ENCODE results near the gene IL17RD.

The IL17RD gene

DNA sequence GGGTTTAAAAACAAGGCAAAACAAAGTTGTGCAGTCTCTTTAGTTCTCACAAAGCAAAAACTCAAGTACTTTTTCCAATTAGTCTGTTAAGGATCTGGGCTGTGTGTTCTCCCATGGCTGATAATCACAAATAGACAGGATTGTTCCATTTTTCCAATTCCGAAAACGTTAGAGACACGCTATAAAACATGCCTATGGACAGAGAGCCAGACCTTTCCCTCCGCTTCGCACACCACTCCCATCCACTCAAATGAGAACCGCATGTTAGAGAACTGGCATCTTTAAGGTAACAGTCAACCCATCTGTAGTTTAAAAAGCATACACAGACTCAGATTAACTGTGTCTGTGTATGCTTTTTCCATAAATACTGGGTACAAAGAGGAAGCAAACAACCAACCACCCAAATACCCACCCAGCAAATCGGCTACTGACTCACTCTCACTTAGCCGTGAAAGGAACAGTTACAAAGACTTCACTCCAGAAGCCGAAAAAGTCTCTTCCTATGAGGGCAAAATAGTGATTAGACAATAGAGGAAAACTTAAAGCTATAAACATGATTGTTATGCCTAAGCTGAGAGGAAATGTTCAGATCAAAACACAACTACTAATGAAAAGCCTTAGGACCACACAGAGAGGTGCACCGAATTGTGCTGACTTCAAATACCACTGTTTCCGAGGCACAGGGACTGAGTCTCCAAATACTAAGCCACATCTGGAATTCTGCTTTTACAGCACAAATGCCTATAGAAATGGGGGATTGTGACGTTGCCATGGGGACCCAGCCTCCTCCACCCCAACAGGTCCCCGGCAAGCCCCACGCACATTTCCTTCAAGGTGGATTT, 36.1 kb downstream of the IL17RD start:
- no peak for DNase-seq

GRCh38 chr3:57127891-57128518, 37.1 kb downstream of the IL17RD start:
- DNase-seq: no peak

DNA sequence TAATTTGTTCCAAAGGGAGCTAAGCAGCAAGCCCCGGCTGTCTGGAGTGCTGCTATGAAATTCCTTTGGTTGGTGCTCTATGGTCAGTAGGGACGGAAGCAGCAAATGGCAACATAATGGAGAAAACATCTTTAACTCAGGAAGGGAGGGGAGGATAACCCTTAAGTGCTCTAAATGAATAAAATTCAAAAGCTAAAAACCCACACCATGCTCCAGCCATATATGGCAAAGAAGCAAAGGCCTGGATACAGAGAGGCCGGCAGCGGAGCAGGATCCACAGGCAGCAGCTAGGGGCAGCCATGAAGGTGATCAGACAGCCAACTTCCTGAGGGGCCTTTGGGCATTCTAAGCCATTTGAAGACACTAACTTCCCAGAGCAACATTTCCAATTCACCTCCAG, 38.9 kb downstream of the IL17RD start:
- DNase-seq: no peak

- DNase-seq: no peak
Observed at GRCh38 chr3:57120451-57121174, 44.5 kb downstream of the IL17RD start.

- no peak for DNase-seq
Observed at GRCh38 chr3:57120040-57120439, 45.1 kb downstream of the IL17RD start.

GRCh38 chr3:57118254-57118653, 46.9 kb downstream of the IL17RD start:
- no peak for DNase-seq

DNA sequence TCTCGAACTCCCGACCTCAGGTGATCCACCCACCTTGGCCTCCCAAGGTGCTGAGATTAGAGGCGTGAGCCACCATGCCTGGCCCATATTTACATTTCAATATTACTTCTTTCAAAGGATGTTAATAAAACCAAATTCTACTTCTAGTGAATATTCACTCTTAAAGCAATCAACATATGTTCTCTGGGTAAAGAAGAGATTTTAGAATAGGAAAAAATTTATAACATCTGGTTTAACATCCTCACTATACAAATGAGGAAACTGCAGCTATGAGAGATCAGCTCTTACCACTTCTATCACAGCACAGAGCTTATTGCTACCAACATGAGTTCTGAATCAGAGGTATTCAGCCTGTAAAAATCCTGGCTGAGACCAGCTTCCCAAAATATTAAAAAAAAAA, 48.7 kb downstream of the IL17RD start:
- DNase-seq: no peak

GRCh38 chr3:57112206-57112605, 52.9 kb downstream of the IL17RD start:
- peak; percentile 57 for DNase-seq

GRCh38 chr3:57110798-57111197, 54.4 kb downstream of the IL17RD start:
- no peak for DNase-seq

DNA sequence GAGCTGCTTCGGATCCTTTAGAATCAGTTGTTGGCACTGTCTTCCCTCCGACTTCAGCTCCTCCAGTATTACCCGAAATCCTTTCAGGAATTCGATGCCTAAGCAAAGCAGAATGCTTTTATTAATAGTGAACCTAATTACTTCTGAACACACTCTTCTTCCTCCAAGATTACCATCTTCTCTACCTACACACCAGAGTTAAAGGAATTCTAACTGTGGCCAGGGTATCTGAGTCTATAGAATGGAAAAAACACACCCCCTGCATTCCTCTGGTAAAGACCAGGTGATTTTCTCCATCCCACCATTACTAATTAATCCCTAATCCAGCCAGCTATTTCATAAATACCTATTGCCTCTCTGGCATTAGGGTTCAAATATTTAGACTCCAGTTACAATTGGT, 54.9 kb downstream of the IL17RD start:
- DNase-seq: no peak

DNA sequence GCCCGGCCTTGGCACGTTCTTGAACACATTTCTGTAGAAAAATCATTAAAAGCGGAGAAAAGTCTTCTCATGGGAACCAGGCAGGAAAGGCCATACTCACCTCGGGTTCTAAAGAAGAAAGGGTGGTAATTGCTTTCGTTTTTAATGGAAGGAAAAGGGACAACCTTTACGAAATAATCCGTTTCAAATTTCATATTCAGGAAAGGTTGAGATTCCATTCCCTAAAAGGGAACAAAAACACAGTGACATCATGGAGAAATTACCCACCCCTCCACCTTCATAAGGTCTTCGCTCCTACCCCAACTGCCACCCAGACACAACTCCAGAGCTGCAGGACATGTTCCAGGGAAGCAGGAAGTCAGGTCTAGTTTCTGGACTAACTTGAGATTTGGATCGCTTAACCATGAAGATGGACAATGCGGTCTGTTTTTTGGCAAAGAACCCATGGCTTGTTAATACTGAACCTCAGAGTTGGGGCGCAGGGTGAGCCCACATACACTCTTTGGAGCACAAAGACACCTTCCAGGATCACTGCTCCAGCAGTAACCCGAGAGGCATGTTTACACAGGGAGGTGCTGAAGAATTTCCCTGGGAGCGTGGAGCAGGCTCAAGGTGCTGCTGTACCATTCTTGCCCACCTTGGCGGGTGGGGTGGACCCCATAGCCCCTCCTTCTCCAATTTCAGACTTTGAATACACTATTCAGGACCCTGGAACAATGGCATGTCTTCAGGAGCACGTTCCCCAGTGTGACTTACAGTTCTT, 55.5 kb downstream of the IL17RD start:
- DNase-seq: no peak

DNA sequence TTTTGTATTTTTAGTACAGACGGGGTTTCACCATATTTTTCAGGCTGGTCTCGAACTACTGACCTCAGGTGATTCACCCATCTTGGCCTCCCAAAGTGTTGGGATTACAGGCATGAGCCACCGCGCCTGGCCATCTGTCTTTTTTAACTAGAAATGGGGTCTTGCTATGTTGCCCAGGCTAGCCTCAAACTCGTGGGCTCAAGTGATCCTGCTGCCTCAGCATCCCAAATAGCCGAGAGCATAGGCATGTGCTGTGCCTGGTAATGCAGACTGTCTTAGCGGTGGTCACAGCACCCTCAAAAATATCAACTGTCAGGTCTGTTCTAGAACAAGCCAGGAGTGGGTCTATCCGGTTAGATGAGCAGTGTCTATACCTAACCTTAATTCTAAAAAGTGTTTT, 56.5 kb downstream of the IL17RD start:
- DNase-seq: no peak

GRCh38 chr3:57105585-57105984, 59.6 kb downstream of the IL17RD start:
- DNase-seq: no peak

DNA sequence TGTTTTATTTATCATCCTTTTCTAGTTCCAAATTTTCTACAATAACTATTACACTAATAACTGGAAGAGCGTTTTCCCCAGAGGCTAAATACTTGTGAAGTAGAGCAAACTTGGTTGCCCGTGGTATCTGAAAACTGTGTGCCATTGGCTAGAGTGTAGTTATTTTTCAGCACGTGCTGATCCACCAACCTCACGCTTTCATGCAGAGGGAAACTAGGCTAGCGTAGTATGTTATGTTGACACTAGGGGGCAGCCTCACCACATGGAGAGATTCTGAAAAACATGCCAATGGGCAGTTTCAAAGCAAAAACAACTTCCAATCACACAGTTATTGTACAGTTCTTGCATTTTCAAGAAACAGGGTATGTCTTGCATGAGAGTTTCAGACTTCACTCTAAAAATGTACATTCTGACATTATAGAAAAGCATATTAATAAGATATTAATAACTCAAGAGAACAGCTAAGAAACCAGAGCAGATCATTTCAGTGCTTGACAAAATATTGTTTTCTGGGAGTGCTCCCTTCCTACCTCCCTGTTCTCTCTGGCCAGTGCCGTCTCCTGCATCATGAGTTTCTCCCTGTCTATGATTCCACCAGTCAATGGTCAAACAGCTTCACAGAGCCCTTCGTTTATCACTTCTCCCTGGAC, 65.0 kb downstream of the IL17RD start:
- DNase-seq: peak; percentile 92

GRCh38 chr3:57098418-57099310, 66.5 kb downstream of the IL17RD start:
- DNase-seq: no peak

GRCh38 chr3:57097536-57097935, 67.6 kb downstream of the IL17RD start:
- no peak for DNase-seq

DNA sequence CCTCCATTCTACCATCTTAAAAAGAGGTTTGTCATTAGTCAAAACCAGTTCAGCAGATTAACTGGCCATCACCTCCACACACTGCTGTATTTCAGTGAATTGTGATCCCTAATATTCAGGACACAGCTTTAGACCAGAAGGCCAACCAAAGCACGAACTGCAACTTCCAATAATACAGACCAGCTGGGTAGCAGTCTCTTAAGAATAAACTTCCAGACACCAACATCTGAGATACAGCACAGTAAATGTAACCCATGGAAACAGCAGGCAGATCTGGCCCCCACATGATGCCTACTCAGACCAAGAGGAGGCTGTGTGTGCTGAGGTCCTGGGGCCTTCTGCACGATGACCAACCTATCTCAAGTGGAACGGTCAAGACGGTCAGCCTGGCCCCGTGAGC, 69.8 kb downstream of the IL17RD start:
- no peak for DNase-seq

DNA sequence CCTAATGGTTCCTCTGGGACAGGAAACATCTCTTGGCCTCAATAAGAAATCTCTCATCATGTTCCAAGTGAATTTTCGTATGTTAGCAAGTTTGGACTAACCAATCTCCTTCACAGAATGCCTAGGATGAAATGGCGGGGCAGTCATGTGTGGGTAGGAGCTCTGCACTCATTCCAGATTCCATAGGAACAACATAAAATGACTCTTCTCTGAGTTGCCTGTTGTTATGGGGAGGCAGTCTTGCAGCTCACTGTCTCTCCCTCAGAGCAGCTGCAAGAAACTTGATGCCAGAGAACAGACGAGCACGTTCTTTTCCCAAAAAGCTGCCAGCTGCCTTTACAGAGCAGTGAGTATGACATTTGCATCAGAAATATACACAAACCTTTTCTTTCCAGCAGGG, 70.6 kb downstream of the IL17RD start:
- DNase-seq: no peak

DNA sequence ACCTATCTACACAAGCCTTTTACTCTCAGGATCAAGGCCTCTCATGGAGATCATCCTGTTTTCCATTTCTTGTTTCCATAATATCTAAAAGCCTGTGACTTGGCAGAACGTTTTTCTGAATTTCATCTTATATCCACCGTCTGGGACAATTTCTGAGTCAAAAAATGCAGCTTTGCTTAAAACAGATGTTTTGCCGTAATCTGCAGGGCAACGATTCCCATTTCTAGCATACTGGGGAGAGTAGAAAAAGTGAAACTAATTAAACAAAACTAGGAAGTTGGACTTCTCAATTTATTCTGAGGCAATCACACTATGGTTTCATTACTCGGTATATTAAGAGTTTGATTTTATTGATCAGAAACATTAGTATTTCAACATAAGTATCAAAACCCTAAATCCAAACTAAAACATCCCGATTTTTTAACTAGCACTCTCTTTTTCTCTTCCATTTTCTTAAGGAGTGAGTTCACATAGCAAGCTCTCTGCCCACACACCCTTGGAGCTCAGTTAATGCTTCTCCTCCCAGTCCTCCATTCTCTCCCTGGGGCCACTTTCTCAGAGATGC, 71.1 kb downstream of the IL17RD start:
- DNase-seq: no peak

GRCh38 chr3:57093489-57093888, 71.7 kb downstream of the IL17RD start:
- no peak for DNase-seq

Data from hematopoietic multipotent progenitor cell treated with erythropoietin and hydrocortisone succinate and interleukin-3 and kit ligand, for 4 days (in vitro differentiated cells).